Fibroblast of pulmonary artery (primary cell): Measurements from ENCODE around the gene SPATA46.
"Not testable (repeated sequence)": the region's sequence is repeated elsewhere in the genome, so short reads cannot be mapped to it uniquely, and the experiment has no call there.

Experiments used
- DNase-seq: peaks from one replicate; pipeline ENCODE4 v3.0.0-alpha.2; 2010; ENCODE audit warnings: low read depth
- H3K4me3 ChIP-seq: replicated peaks from 2 replicates; pipeline ENCODE4 v1.5.1; 2011; ENCODE audit warnings: low read depth, mild to moderate bottlenecking, control low read depth, low read length, moderate library complexity
- TF ChIP-seq, protein P1 (sequence below): IDR thresholded peaks from 2 replicates; pipeline ENCODE4 v1.5.1; 2011; ENCODE audit warnings: mild to moderate bottlenecking, control low read depth, low read length, inconsistent platforms; ENCODE audit errors: missing control alignments

SPATA46 gene

DNA sequence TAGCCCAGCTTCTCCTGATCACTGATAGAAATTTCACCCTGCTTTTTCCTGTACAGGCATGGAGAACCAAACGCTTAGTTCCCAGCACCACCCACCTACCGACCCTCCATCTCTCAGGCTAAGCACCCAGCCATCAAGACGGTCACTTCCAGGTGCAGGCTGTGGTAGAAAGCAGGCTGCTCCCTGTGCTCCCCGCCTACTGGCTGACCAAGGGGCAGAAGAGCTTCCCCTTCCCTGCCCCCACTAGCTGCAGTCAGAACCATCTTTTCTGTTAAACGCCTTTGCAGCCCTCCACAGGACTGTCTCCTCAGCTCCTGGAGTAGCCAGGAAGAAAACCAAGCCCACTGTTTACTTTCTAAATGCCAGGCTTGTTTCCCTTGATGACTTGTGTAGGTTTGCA lies 23.0 kb downstream of the SPATA46 start:
- TF ChIP-seq, protein P1, sequence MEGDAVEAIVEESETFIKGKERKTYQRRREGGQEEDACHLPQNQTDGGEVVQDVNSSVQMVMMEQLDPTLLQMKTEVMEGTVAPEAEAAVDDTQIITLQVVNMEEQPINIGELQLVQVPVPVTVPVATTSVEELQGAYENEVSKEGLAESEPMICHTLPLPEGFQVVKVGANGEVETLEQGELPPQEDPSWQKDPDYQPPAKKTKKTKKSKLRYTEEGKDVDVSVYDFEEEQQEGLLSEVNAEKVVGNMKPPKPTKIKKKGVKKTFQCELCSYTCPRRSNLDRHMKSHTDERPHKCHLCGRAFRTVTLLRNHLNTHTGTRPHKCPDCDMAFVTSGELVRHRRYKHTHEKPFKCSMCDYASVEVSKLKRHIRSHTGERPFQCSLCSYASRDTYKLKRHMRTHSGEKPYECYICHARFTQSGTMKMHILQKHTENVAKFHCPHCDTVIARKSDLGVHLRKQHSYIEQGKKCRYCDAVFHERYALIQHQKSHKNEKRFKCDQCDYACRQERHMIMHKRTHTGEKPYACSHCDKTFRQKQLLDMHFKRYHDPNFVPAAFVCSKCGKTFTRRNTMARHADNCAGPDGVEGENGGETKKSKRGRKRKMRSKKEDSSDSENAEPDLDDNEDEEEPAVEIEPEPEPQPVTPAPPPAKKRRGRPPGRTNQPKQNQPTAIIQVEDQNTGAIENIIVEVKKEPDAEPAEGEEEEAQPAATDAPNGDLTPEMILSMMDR = no peak
- H3K4me3 ChIP-seq = no peak overlapping the region
- DNase-seq = no peak

DNA sequence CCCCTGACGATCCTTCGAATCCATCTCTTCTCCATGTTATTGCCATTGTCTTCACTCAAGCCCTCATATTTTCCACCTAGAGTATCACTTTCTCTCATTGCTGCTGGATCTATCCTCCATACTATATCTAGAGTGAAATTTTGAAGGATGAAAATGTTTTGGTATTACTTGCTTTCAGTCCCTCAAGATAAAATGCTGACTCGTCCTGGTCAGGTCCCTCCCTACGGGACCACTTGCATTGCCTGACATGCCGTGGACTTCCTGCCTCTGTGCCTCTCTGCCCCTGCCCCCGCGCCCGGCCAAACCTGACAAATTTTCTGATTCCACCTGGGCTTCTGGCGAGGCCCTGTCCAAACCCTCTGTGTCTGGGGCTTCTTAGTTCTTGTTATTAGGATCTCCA lies 23.6 kb downstream of the SPATA46 start:
- no peak overlapping the region for H3K4me3 ChIP-seq
- TF ChIP-seq, protein P1 = no peak
- DNase-seq = no peak

DNA sequence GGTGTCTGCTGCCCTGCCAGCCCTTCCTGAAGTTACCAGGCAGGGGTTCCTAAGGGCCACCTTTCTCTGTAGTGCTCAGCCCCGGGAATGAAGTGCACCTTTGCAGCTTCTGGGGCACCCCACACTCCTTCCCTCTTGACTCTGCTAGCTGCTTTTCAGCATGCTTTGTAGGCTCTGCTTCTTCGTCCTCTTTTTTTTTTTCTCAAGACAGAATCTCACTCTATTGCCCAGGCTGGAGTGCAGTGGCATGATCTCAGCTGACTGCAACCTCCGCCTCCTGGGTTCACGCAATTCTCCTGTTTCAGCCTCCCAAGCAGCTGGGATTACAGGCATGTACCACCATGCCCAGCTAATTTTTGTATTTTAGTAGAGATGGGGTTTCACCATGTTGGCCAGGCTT lies 24.8 kb downstream of the SPATA46 start:
- H3K4me3 ChIP-seq, DNase-seq: not testable (repeated sequence)

DNA sequence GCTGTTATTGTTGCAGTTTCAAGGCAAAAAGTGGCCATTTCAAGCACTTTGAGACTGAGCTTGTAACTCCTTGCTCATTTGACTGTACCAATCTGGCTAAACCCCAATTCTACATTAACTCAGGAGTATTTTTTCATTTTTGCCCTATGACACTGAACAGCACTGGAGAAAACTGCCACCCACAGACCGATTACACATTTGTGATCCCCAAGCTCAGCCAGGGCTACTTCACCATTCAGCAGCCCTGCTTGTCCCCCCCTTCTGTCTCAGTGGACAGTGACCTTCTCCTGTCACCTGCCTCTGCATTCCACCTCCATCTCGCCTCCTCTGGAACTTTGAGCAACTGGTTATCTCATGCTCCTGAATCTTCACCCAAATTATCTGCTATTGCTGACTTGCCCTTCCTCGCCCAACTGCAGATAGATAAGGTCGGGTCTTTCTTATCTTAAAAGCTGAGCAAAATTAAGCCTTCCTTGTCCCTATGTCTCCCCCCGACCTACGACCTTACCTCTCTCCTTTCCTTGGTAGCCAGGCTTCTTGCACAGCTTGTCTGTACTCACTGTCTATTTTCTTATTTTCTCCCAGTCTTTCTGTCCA lies 25.3 kb downstream of the SPATA46 start:
- DNase-seq = no peak
- TF ChIP-seq, protein P1 = no peak
- H3K4me3 ChIP-seq = no peak overlapping the region

DNA sequence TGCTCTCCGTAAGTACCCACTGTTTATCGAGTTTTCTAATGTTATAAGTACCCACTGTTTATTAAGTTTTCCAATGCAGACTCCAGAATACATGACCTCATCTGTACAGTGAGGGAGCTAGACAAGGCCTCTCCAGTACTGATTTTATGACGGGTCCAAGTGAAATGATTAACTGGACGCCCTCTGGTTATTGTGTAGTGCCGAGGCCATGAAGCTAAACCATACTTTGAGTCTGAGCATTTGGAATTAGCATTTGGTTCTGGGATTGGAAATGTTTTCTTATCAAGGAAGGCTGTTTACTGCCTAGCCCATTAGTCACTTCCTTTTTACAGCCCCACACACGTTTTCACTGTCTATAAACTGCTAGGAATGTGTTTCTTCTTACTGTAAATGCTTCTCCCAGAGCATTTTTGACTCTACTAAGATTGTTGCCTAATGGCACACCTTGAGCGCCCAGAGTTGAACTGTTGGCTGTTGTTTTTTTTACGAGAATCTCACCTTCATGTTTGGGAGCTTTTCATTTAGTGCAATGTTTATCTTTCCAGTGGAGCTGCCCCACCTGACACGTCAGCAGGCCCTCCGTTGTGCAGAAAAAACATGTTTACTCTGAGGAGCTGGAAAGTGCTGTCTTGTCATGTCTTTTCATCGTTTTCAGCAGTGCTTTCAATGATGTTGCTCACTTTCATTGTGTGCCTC lies 26.9 kb downstream of the SPATA46 start:
- TF ChIP-seq, protein P1 = no peak
- peak; percentile 90 for DNase-seq
- no peak overlapping the region for H3K4me3 ChIP-seq

DNA sequence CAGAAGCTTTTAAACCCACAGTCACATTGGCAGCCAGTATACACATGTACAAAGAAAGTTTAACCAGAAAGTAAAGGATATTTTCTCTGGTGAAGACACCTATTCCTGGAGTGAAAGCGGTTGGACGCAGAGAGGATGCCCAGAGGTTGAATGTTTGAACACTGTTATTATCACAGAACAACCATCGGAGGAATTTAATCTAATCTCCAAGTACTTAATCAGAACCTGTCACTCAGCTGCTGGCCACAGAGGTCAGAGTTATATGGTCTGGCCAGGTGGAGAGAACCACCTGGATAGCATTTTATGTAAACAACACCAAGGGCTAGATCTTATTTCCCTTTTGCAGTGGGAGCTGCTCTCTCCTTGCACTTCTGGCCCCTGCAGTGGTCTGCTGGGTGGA lies 29.4 kb downstream of the SPATA46 start:
- TF ChIP-seq, protein P1 = no peak
- no peak overlapping the region for H3K4me3 ChIP-seq
- no peak for DNase-seq

DNA sequence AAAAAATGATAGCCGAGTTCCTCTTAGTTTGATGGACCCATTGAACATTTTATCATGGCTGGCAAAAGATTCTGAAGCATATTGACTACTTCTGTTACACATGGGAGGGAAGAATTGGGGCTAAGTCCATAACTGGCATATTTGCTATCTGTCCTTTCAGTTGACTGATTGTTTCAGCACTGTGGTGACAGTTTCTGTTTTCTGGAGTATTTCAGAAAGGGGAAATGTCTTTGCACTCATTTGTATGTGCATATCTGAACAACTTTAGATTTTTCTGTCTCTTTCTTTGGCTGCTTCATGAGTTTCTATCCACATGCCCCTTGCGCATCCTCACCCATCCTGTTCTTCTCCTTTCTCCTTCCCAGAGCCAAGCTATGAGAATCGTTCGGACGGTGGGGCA lies 33.2 kb downstream of the SPATA46 start:
- TF ChIP-seq, protein P1 = no peak

More for the DNA sequence above, 33.2 kb downstream of the SPATA46 start:
- no peak for DNase-seq
- H3K4me3 ChIP-seq = no peak overlapping the region
